ENCODE data around the gene OSBP2.
A peak's percentile ranks its signal among the peaks of the same experiment; 100 is the strongest.
"Not testable (repeated sequence)": the region's sequence is repeated elsewhere in the genome, so short reads cannot be mapped to it uniquely, and the experiment has no call there.

Gene OSBP2

GRCh38 chr22:30773919-30774318 is 79.2 kb downstream of the OSBP2 start:
- no peak for DNase-seq

GRCh38 chr22:30774566-30774965 is 79.9 kb downstream of the OSBP2 start:
- DNase-seq = no peak

DNA sequence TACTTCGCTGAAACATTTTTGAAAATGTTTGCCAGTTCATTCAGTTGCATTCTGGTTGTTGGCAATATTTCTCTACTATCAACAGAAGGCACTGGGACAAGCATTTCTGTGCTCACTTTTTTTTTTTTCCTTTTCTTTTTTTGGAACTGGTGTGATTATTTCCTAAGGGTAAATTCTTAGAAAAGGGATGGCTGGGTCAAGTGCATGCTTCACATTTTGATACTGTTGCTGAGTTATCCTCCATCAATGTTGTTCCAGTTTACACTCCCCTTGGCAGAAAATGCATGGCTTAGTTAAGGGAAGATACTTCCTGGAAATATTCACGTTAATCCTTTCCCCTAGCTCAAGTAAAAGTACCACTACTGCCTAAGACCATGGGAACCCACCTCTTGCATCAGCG is 81.8 kb downstream of the OSBP2 start:
- DNase-seq = no peak

- DNase-seq = not testable (repeated sequence)
Observed at GRCh38 chr22:30777146-30777545, 82.5 kb downstream of the OSBP2 start.

DNA sequence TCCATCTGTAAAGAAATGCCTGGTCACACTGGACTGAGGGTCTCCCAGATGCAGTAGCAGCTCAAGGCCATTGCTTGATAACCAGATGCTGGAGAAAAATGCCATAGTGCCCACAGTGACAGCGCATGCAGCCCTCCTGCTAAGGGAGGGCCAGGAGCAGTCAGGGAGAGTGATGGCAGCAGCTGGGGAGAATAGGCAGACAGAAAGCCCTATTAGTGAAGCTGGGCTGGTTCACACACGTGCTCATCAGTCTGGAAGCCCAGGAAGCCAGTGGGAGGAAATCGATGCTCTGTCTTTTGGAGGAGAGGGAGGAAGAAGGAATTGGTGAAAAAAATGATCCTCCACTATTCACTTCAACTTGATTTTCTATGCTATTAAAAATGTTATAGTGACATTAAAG is 82.9 kb downstream of the OSBP2 start:
- peak; percentile 83 for DNase-seq

DNA sequence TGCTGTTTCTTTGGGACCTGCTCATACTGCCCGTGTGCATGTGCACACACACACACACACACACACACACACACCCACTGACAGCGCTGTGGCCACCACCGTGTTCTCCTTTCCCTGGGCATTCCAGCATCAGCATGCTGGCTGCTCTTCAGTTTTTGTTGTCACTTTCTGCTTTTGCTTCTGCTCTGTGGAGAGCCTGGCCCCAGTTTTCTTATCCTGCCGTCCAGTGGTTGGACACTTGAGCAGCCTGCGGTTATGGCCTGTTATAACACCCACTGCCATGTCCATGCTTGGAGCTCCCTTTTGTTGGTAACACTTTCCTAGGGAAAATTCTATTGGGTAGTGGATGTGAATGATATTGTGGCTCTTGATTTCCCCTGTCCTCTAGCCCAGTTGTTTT is 83.6 kb downstream of the OSBP2 start:
- no peak for DNase-seq

- no peak for DNase-seq
Observed at GRCh38 chr22:30780026-30780425, 85.4 kb downstream of the OSBP2 start.

DNA sequence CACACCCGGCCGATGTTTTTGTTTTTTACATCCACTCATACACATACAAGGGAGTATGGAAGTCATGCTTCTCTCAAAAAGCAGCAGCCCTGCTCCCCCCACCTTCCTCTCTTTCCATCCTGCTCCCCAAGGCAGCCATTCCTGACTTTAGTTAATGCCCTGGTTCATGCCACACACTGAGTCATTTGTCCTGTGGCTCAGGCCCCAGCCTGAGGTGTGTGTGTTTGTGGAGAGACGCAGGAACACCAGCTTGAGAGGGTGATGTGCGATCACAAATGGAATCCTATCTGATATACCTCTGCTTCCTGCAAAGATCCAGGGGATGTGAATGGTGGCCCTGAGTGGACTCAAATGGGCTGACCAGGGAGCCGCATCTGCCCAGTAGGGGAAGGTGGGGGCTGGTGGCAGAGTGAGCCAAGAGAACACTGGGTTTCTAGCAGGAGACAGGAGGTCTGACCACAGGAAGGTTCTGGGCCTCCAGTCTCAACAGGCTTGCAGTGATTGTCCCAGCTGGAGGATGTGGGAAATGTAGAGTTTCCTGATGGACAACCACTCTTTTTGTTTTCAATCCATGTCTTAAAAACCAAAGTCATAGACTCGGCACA is 86.7 kb downstream of the OSBP2 start:
- DNase-seq = no peak

GRCh38 chr22:30782613-30783012 is 87.9 kb downstream of the OSBP2 start:
- DNase-seq = no peak

DNA sequence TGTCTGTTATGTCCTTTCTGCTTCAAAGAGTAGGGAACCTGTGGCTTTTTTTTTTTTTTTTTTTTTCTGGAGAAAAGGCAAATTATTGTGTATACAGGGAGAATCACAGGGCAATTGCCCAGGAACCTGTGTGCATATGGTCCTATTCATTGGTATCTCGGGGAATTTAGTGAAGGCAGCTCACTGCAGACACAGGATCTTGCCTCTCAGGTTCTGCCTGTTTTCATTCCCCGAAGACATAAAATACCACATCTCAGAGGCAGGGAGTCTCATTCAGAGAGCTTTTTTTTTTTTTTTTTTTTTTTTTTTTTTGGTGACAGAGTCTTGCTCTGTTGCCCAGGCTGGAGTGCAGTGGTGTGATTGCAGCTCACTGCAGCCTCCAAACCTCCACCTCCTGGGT is 88.3 kb downstream of the OSBP2 start:
- DNase-seq = no peak

- no peak for DNase-seq
Observed at GRCh38 chr22:30785527-30785926, 90.9 kb downstream of the OSBP2 start.

GRCh38 chr22:30790366-30790765 is 95.7 kb downstream of the OSBP2 start:
- no peak for DNase-seq

GRCh38 chr22:30792456-30792855 is 97.8 kb downstream of the OSBP2 start:
- DNase-seq = no peak

- DNase-seq = no peak
Observed at GRCh38 chr22:30795118-30795517, 100.4 kb downstream of the OSBP2 start.

GRCh38 chr22:30801695-30802094 is 107.0 kb downstream of the OSBP2 start:
- no peak for DNase-seq

DNA sequence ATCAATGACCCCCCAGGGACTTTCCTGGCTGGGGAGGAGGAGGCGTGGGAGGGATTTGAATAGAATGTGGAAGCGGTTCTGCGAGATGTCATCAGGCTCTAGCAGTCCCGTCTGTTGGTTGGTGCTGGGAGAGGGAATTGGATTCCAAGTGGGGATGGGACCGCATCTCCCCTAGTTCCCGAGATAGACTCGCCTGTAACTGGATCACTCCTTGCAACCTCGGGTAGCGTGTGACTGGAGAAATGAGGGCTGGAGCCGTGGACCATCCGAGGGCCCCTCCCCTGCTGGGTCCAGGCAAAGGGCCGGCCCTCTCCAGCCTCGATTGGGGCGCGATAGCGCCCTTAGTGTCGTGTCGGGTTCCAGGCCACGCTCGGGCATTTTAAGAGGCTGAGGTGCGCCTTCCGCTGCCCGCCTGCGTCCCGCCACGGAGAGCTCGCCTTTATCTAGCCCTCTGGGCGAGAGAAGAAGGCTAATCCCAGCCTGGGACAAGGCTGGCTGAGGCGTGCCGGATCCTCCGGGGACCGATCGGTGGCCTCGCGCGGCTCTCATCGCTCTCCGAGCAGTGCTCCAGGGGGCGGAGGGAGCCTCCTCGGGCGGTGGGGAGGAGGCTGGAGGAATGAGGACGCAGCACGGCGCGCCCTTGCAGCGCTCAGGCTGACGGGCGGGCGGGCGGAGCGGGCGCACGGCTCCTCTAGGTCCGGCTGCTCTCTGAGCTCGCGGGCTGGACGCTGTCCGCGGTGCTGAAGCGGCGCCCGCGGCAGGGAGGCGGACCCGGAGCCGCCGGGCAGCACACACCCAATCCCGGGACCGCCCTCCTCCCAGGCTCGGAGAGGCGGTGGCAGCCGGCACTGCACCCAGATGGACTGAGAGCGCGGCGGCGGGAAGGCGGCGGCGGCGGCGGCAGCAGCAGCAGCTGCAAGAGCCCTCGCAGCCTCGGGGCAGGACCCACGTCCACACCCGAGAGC is 107.8 kb downstream of the OSBP2 start:
- DNase-seq = peak; percentile 96

- DNase-seq = no peak
Observed at GRCh38 chr22:30803679-30804078, 109.0 kb downstream of the OSBP2 start.

DNA sequence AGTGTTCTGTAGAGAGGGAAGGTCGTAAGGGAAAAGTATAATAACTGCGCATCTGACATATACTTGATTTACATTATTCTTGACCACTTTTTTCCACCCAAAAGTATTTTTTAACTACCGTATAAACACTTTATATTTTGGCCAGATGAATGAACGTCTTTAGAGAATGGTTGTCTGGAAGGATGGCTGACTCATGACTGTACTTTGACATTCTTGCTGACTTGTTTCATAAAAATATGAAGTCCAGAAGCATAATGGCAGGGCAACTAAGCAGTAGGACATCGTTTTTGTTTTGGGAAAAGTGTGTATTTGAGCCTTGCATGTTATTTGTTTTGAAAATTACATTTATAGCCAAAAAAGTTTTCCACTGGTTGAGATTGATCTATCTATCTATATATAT is 110.0 kb downstream of the OSBP2 start:
- DNase-seq = no peak

- no peak for DNase-seq
Observed at GRCh38 chr22:30806391-30806861, 111.8 kb downstream of the OSBP2 start.

DNA sequence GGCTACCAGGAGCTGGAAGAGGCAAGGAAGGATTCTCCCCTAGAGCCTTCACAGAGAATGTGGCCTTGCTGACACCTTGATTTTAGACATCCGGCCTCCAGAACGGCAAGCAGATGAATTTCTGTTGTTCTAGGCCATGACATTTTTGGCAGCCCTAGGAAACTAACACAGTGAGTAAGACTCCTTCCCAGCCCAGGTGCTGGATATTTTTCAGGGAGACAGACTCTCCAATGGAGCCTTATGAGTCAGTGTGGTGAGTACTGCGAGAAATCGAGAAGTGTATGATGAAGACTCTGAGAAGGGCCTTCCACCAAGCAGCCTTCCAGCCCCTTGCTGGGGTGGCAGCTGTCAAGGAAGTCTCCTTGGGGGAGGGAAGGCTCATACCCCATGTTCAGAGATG is 114.4 kb downstream of the OSBP2 start:
- DNase-seq = no peak

DNA sequence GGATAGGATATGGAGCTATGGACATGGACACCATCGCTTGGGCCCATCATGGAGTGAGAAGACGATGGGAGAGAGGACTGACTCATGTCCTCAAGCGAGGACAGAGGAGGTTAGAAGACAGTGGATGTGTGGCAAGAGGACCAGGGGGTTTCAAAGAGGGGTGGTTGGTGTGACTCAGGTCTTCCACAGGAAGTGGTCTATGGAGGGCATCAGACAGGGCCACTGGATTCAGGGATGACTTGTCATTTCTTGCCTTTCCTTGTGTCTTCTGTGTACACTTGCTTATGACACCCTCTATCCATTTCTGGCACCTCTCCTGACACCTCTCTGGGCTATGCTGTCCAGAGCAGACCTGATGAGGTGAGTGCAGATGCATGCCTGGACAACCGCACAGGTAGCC is 115.4 kb downstream of the OSBP2 start:
- no peak for DNase-seq

- DNase-seq = no peak
Observed at GRCh38 chr22:30813936-30814335, 119.3 kb downstream of the OSBP2 start.

DNA sequence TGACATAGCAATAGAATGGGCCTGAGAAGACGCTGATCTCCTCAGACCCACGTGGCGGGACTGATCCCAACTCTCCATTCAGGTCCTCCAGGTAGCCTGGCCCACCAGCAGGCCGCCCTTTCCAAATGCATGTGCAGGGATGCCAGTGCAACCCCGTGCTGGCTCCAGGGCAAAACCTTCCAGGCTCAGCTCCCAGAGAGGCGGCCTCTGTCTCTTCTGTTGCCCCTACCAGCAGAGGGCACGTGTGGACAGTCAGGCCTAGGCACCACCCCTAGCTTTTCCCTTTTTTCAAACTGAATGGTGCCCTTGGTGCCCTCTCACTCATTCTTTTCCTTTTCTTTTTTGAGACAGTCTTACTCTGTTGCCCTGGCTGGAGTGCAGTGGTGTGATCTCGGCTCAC is 121.7 kb downstream of the OSBP2 start:
- no peak for DNase-seq

DNA sequence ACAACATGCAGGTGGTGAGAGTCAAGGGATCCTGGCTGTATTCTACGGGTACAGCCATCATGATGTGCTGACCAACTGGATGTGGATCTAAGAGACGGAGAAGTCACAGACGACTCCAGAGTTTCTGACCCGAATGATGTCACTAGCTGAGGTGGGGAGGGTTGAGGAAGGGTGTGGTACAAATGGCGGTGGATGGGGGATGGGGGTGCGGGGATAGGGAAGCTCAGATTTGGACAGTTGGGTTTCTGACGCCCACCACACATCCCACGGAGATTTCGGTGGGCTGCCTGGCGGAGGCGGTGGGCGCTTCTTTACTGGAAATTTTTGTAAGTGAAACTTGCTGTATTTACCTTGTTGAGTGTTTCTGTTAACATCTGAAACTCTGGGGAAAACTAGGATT is 126.7 kb downstream of the OSBP2 start:
- DNase-seq = no peak

Data from eye (tissue), 1 donor.